Measurements from ENCODE around the gene SBNO2. TPM values are rescaled to one million over a fixed set of nuclear protein-coding genes. Genes with fewer than 3 reads are reported as not detected.

The SBNO2 gene
- total RNA-seq, 1 donor from 2014 or later, result 61.6 TPM

GRCh38 chr19:1169921-1170885 lies 3.9 kb downstream of the SBNO2 start:
- Mint-ChIP-seq H3K9me3 (ENCODE audit: unreplicated experiment) (no peaks in the 10 kb centered on the region), H3K27ac (ENCODE audit: unreplicated experiment) (peak overlapping the region; percentile 93), H3K4me1 (ENCODE audit: unreplicated experiment) (peaks cover 41% of the 10 kb centered on the region), H3K4me3 (ENCODE audit: unreplicated experiment) (peak overlapping the region; percentile 60), H3K36me3 (ENCODE audit: unreplicated experiment) (no peaks in the 10 kb centered on the region), H3K27me3 (ENCODE audit: unreplicated experiment) (no peaks in the 10 kb centered on the region)
- DNase-seq (ENCODE audit: extremely low spot score, unreplicated experiment), result peak; percentile 83
- TF ChIP-seq CTCF (IDR thresholded peaks at IDR 0.05), result no peak

GRCh38 chr19:1169411-1169791 lies 4.7 kb downstream of the SBNO2 start:
- H3K36me3 Mint-ChIP-seq (ENCODE audit: unreplicated experiment), result no peaks in the 10 kb centered on the region
- TF ChIP-seq CTCF (IDR thresholded peaks at IDR 0.05), result no peak
- peak overlapping the region; percentile 93 for H3K27ac Mint-ChIP-seq (ENCODE audit: unreplicated experiment)
- H3K4me3 Mint-ChIP-seq (ENCODE audit: unreplicated experiment), result no peak overlapping the region
- peaks cover 40% of the 10 kb centered on the region for H3K4me1 Mint-ChIP-seq (ENCODE audit: unreplicated experiment)
- no peaks in the 10 kb centered on the region for H3K27me3 Mint-ChIP-seq (ENCODE audit: unreplicated experiment)
- no peaks in the 10 kb centered on the region for H3K9me3 Mint-ChIP-seq (ENCODE audit: unreplicated experiment)
- peak; percentile 82 for DNase-seq (ENCODE audit: extremely low spot score, unreplicated experiment)

- no peak for TF ChIP-seq CTCF (IDR thresholded peaks at IDR 0.05)
- no peaks in the 10 kb centered on the region for H3K27me3 Mint-ChIP-seq (ENCODE audit: unreplicated experiment)
- H3K4me3 Mint-ChIP-seq (ENCODE audit: unreplicated experiment), result peak overlapping the region; percentile 67
- no peaks in the 10 kb centered on the region for H3K36me3 Mint-ChIP-seq (ENCODE audit: unreplicated experiment)
- no peaks in the 10 kb centered on the region for H3K9me3 Mint-ChIP-seq (ENCODE audit: unreplicated experiment)
- peaks cover 40% of the 10 kb centered on the region for H3K4me1 Mint-ChIP-seq (ENCODE audit: unreplicated experiment)
- peak overlapping the region; percentile 93 for H3K27ac Mint-ChIP-seq (ENCODE audit: unreplicated experiment)
- peak; percentile 87 for DNase-seq (ENCODE audit: extremely low spot score, unreplicated experiment)
These were observed 5.3 kb downstream of the SBNO2 start for GRCh38 chr19:1168572-1169410.

- Mint-ChIP-seq H3K36me3 (ENCODE audit: unreplicated experiment) (peaks cover 2% of the 10 kb centered on the region), H3K27me3 (ENCODE audit: unreplicated experiment) (no peaks in the 10 kb centered on the region), H3K4me3 (ENCODE audit: unreplicated experiment) (peak overlapping the region; percentile 18), H3K4me1 (ENCODE audit: unreplicated experiment) (peaks cover 43% of the 10 kb centered on the region), H3K9me3 (ENCODE audit: unreplicated experiment) (no peaks in the 10 kb centered on the region), H3K27ac (ENCODE audit: unreplicated experiment) (no peak overlapping the region)
- TF ChIP-seq CTCF (IDR thresholded peaks at IDR 0.05), result no peak
- DNase-seq (ENCODE audit: extremely low spot score, unreplicated experiment), result peak; percentile 81
These were observed 6.1 kb downstream of the SBNO2 start for GRCh38 chr19:1167687-1168571.

Measured in osteocyte (in vitro differentiated cells).